ENCODE data around the gene VAPA. TPM values are rescaled to one million over a fixed set of nuclear protein-coding genes. Genes with fewer than 3 reads are reported as not detected.

Gene VAPA
- total RNA-seq, 4 donors from 2014 or later, result 208 to 233 (median 221) TPM

DNA sequence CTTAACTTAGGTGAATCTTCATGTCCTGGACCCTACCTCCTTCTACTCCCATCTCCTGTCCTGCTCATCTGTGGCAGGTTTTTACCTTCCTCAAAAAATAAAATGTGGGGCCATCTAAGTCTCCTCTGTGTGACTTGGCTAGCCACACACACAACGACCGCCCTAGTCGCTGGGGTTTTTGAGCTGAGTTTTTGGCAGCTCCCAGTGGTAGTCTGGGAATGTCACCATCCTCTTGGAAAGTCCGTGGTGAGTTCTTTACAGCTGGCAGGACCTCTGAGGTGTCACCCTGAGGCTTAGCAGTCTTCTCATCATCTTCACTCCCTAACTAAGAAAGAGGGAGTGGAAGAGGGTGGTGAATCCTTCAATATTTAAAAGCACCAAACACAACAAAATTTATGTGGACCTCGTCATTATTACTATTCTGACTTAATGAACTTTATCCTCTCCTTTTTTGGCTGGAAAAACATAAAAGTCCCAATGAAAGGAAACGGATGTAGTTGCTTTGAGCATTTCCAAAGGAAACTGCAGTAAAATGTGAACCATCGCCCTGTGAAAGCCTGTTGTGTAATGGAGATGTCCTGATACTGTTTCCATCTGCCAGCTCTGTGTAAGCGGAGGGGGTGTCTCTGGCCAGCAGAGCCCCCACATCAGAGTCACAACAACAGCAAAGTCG is 78.6 kb downstream of the VAPA start:
- DNase-seq (ENCODE audit: low spot score in 2 of 2), result no peak
- Histone ChIP-seq H3K9me3 (no peaks in the 10 kb centered on the region), H3K36me3 (no peaks in the 10 kb centered on the region), H3K27ac (peak overlapping the region in 1 of 4 donors; percentile 29), H3K27me3 (no peaks in the 10 kb centered on the region), H3K4me3 (no peak overlapping the region), H3K4me1 (peaks cover 0 to 50% (median 10%) of the 10 kb centered on the region in 4 donors)
- WGBS, 2 donors, result 47 to 56% methylated on average over 9 of the region's 9 CpGs
- TF ChIP-seq, protein P1, sequence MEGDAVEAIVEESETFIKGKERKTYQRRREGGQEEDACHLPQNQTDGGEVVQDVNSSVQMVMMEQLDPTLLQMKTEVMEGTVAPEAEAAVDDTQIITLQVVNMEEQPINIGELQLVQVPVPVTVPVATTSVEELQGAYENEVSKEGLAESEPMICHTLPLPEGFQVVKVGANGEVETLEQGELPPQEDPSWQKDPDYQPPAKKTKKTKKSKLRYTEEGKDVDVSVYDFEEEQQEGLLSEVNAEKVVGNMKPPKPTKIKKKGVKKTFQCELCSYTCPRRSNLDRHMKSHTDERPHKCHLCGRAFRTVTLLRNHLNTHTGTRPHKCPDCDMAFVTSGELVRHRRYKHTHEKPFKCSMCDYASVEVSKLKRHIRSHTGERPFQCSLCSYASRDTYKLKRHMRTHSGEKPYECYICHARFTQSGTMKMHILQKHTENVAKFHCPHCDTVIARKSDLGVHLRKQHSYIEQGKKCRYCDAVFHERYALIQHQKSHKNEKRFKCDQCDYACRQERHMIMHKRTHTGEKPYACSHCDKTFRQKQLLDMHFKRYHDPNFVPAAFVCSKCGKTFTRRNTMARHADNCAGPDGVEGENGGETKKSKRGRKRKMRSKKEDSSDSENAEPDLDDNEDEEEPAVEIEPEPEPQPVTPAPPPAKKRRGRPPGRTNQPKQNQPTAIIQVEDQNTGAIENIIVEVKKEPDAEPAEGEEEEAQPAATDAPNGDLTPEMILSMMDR (IDR thresholded peaks at IDR 0.05), result no peak
- TF ChIP-seq POLR2A (IDR thresholded peaks at IDR 0.05) (no peak), EP300 (IDR thresholded peaks at IDR 0.05) (peak in 1 of 2 donors; percentile 19)

DNA sequence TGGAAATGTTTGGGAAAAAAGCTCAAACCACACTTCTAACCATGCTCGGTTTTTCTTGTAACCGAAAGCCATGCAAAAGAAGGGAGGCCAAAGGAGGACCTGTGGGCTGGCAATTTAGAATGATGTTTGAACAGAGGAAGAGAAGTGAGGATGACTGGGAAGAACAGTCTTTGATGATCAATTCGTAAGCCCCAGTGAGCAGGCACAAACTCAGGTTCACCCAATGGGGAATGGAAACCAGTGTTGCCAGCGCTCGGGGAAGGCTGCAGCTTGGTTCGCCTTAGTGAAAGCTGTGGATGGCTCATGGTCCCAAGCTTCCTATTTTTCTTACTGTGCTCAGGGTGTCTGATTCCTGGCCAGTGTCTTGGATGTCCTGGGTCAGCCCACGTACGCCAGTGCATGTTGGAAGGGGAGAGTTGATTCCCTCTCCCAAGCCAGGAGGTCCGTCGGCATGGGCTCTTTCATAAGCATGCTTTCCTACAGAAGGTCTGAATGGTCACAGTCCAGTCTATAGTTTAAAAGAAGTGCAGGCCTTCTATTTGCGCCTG is 79.2 kb downstream of the VAPA start:
- Histone ChIP-seq H3K9me3 (peaks cover 0 to under 1% (median 0%) of the 10 kb centered on the region in 4 donors), H3K27ac (peak overlapping the region in 1 of 4 donors; percentile 29), H3K4me1 (peaks cover 0 to 44% (median 8%) of the 10 kb centered on the region in 4 donors), H3K4me3 (no peak overlapping the region), H3K27me3 (no peaks in the 10 kb centered on the region), H3K36me3 (no peaks in the 10 kb centered on the region)
- 81 to 91% methylated on average over 11 of the region's 11 CpGs for WGBS, 2 donors
- TF ChIP-seq, protein P1 (IDR thresholded peaks at IDR 0.05), result no peak
- TF ChIP-seq EP300 (IDR thresholded peaks at IDR 0.05) (no peak), POLR2A (IDR thresholded peaks at IDR 0.05) (no peak)
- no peak for DNase-seq (ENCODE audit: low spot score in 2 of 2)

DNA sequence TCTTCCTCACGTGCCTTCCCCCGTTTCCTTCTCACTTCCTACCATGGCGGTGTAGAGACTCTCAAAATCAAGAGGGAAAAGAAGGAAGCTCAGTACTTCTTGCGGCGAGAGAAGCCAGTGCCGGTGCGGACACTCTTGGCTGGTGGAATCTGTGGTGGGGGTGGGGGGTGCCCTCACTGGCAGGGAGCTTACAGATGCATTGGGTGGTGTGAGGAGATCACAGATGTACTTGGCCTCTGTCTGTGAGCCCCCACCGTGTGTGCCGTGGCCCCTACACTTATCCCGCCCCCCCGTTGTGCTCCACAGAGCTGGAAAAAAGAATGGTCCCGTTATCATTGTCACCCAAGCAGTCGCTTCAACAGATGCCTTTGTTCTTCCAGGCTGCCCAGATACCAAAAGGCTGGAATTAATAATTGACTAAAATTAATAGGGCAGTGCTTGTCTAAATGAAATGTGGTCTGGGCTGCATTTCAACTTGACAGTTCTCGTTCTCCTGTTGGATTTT is 79.8 kb downstream of the VAPA start:
- TF ChIP-seq EP300 (IDR thresholded peaks at IDR 0.05), result no peak
- TF ChIP-seq, protein P1 (IDR thresholded peaks at IDR 0.05), result no peak
- TF ChIP-seq POLR2A (IDR thresholded peaks at IDR 0.05), result no peak

DNA sequence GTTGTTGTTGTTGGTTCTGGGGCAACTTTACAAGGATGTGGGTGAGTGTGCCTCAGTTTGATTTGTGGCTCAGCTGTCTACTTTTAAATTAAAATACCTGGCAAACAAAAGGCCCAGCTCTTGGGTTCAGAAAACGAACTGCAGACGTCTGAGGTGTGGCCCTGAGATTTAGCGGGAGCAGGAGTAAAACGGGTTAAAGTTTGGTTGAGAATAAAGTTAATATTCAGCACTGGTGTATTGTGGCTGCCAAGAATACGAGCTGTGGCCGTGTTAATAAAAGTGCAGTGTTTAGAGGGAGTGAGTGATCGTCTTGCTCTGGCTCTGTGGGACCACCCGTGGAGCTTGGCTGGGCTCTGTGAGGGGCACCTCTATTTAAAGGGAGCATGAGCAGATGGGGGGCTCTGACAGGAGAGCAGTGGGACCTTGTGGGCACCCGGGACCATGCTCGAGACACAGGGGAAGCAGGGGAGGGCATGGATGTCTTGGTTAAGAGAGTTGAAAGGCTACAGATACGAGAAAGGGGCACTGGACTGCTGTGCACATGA is 80.3 kb downstream of the VAPA start:
- DNase-seq (ENCODE audit: low spot score in 2 of 2), result no peak

More for the DNA sequence above, 79.8 kb downstream of the VAPA start:
- no peak for DNase-seq (ENCODE audit: low spot score in 2 of 2)
- Histone ChIP-seq H3K4me1 (peaks cover 0 to 39% (median 8%) of the 10 kb centered on the region in 4 donors), H3K36me3 (no peaks in the 10 kb centered on the region), H3K27ac (peak overlapping the region in 1 of 4 donors; percentile 29), H3K9me3 (peaks cover 0 to 5% (median under 1%) of the 10 kb centered on the region in 4 donors), H3K4me3 (no peak overlapping the region), H3K27me3 (no peaks in the 10 kb centered on the region)
- 57 to 58% methylated on average over 14 of the region's 14 CpGs for WGBS, 2 donors

More for the DNA sequence above, 80.3 kb downstream of the VAPA start:
- TF ChIP-seq POLR2A (IDR thresholded peaks at IDR 0.05) (no peak), EP300 (IDR thresholded peaks at IDR 0.05) (no peak)
- TF ChIP-seq, protein P1 (IDR thresholded peaks at IDR 0.05), result no peak
- 29 to 35% methylated on average over 11 of the region's 11 CpGs for WGBS, 2 donors
- Histone ChIP-seq H3K27me3 (no peaks in the 10 kb centered on the region), H3K4me3 (no peak overlapping the region), H3K4me1 (peaks cover 0 to 33% (median 8%) of the 10 kb centered on the region in 4 donors), H3K27ac (no peak overlapping the region), H3K9me3 (peaks cover 0 to 8% (median 3%) of the 10 kb centered on the region in 4 donors), H3K36me3 (no peaks in the 10 kb centered on the region)
